Stimulated activated CD8-positive, alpha-beta memory T cell treated with anti-CD3 and anti-CD28 coated beads, Interleukin-15, amount 100 ng/mL, for 1 hour (primary cell): ENCODE results near the gene PDHB.

Experiments
- DNase-seq: peaks from one replicate; pipeline ENCODE4 v3.0.0-alpha.2; 2020; ENCODE audit warnings: low read depth

The PDHB gene

GRCh38 chr3:58403513-58404109 lies 30.0 kb downstream of the PDHB start:
- DNase-seq, result no peak

DNA sequence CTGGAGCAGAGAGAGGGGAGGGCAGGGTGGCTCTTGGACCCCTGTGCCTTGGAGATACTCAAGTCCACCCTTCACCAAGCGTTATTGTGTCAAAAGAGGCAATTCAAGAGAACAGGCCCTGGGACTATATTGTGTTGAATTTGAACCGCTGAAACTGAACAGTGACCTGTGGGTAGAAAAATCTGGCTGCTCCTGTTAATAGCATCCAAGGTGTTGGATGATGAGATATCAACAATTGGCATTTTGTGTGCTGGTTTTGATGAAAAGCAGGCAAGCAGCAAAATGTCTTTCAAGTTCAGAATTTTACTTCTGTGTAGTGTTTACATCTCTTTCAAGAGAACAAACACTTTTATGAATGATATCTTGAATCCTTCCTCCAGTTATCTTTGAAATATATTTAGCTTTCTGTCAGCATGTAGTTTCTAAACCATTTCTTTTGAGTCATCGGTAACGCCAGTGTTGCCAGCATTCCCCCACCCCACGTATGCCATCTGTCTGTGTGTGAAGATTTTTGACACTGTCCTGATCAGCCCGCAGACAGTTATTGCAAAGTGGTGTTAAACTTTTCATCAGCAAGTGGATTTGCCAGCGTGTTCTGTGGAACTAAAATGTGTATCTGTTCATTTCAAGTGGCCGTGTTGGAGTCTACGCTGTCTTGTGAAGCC lies 34.8 kb downstream of the PDHB start:
- no peak for DNase-seq

- no peak for DNase-seq
Measured at GRCh38 chr3:58394339-58394738, 39.3 kb downstream of the PDHB start.

- DNase-seq, result no peak
Measured at GRCh38 chr3:58392181-58392580, 41.5 kb downstream of the PDHB start.

GRCh38 chr3:58391156-58391865 lies 42.3 kb downstream of the PDHB start:
- DNase-seq, result no peak

GRCh38 chr3:58388550-58389091 lies 45.0 kb downstream of the PDHB start:
- no peak for DNase-seq

DNA sequence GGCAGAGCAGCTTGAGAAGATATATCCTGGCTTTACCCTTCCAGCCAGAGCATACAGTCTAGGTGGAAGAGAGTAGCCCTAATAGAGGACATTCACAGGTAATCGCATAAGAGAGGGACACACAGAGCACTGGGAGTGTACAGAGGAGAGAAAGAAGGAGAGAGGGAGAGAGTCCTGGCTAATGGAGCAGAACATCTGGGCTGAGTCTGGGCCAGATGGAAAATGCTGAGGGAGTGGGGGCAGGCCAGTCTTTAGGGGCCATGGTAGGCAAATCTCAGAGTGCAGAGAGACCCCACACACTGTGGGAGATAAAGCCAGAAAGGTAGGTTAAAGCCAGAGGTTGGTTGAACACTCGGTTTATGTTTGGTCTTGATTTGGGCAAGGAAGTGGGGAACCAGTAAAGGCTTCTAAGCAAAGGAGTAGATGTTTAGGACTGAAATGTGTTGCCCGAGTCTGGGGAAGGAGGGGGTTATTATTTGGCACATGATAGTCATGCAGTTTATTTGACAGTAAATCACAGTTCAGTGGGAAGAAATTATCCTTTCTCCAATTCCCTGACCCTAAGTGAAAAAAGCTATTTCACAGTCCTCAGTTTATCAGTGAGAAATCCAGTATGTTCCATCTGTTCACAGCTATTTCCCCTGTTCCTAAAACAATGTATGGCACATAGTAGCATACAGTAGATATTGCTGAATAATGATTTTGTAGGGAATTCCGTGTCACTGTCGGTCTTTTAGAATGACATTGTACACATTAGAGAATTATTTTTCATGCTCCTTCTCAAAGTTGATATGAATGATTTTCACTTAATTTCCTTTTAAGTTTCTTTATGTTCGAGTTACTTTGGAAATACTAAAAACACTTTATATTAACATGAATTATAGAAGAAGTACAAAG lies 45.7 kb downstream of the PDHB start:
- DNase-seq, result no peak

- no peak for DNase-seq
Measured at GRCh38 chr3:58386626-58387365, 46.8 kb downstream of the PDHB start.

GRCh38 chr3:58384381-58385090 lies 49.1 kb downstream of the PDHB start:
- DNase-seq, result no peak

GRCh38 chr3:58383904-58384303 lies 49.7 kb downstream of the PDHB start:
- DNase-seq, result no peak

- no peak for DNase-seq
Measured at GRCh38 chr3:58383476-58383875, 50.2 kb downstream of the PDHB start.

DNA sequence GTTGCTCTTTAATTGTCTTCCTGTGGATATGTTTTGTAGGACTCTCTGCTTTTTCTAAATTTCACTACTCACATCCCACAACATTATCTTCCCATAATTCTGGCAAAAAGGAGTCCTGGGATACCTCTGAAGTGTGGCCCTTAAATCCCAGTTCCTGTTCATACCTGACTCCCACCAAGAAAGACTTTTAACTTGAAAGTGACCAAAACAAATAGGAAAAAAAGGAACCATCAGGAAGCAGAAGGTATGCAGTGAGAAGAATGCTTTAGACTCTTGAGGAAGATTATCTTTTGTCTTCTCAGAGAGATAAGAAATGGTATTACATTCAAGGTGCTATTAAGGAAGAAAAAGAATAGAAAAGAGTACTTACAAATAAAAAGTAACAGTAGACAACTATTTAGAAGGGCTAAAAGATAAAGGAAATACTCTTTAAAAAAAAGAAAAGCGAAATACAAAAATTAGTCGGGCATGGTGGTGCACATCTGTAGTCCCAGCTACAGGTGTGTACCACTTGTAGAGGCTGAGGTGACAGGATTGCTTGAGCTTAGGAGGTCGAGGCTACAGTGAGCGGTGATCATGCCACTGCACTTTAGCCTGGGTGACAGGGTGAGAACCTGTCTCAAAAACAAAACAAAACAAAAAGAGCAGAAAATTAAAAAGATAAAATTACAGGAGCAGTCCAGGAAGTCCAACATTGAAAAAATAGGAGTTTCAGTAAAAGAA lies 54.1 kb downstream of the PDHB start:
- no peak for DNase-seq

- no peak for DNase-seq
Measured at GRCh38 chr3:58377750-58378149, 55.9 kb downstream of the PDHB start.
